Fibroblast of mammary gland (primary cell): ENCODE results near the gene TPRA1.
"Not testable (repeated sequence)": the region's sequence is repeated elsewhere in the genome, so short reads cannot be mapped to it uniquely, and the experiment has no call there.

ENCODE experiments used
- DNase-seq: peaks from one replicate; pipeline ENCODE4 v3.0.0-alpha.2; 2010; ENCODE audit warnings: low read depth
- H3K4me3 ChIP-seq: 2 replicates; pipeline ENCODE4 v1.5.1; 2011; ENCODE audit warnings: low read depth, mild to moderate bottlenecking, low read length, moderate library complexity; ENCODE audit not compliant: control insufficient read depth
- TF ChIP-seq, protein P1 (sequence below): conservative IDR thresholded peaks from 2 replicates; pipeline ENCODE4 v1.5.1; 2011; ENCODE audit warnings: low read depth, low read length, inconsistent platforms; ENCODE audit not compliant: control insufficient read depth, insufficient read depth

Gene TPRA1

DNA sequence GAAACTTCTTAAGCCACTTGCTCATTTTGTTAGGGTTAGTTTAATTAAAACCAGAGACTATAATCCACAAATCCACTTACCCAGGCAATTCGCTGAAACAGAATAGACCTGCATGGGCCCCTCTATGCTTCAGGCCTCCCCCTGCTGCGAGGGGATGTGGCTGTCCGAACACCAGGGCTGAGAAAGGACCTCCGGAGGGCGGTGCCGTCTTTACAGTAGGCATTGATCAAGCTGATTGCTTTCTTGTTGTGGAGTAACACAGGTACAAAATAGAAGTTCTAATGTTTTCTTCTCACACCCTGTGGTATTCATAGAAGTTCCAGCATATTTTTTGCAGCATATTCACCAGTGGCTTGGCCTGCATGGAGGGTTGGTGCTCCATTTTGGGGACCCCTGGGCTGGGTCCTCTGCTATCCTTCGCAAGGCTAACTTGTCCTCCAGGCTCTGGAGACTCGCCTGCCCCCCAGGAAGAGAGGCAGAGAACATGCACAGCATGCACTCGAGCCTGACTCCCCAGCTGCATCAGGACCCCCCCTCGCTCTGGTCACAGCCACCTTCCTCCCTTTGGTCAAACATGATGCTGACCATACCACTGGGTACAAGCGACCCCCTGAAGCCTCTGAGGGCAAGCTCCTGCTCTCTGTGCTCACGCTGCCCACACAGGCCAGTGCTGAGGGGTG is 55.3 kb downstream of the TPRA1 start:
- no peak overlapping the region for H3K4me3 ChIP-seq

DNA sequence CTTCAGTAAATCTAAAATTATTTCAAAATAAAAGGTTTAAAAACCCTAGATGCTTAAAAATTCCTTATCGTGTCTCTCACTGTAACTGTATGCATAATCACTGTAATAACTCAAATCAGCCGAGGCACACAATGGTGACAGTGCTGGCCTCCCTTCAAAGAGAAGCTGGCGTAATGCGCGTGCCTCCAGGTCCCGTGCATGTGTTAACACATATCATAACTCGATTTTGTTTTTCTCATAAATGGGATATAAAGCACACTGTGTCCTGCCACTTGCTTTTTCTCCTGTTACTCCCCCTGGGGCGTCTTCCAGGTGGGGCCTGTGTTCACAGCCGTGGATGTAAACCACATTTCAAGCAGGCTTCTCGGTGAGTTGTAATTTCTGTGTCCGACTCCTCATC is 56.0 kb downstream of the TPRA1 start:
- DNase-seq: no peak
- TF ChIP-seq, protein P1, sequence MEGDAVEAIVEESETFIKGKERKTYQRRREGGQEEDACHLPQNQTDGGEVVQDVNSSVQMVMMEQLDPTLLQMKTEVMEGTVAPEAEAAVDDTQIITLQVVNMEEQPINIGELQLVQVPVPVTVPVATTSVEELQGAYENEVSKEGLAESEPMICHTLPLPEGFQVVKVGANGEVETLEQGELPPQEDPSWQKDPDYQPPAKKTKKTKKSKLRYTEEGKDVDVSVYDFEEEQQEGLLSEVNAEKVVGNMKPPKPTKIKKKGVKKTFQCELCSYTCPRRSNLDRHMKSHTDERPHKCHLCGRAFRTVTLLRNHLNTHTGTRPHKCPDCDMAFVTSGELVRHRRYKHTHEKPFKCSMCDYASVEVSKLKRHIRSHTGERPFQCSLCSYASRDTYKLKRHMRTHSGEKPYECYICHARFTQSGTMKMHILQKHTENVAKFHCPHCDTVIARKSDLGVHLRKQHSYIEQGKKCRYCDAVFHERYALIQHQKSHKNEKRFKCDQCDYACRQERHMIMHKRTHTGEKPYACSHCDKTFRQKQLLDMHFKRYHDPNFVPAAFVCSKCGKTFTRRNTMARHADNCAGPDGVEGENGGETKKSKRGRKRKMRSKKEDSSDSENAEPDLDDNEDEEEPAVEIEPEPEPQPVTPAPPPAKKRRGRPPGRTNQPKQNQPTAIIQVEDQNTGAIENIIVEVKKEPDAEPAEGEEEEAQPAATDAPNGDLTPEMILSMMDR: no peak

More for the DNA sequence above, 55.3 kb downstream of the TPRA1 start:
- DNase-seq: no peak
- TF ChIP-seq, protein P1: no peak

DNA sequence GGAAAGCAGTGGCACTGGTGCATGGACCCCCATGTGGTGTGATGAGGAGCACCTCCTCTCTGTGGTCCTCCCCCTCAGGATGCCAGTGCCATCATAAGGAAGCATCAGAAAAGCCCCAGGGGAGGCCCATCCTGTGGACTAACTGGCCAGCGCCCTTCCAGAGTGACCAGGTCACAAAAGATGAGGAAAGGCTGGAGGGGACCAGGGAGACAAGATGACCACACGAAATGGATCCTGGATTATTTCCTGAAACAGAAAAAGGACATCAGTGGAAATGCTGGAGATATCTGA is 56.4 kb downstream of the TPRA1 start:
- TF ChIP-seq, protein P1: no peak
- DNase-seq: no peak
- no peak overlapping the region for H3K4me3 ChIP-seq

More for the DNA sequence above, 56.0 kb downstream of the TPRA1 start:
- no peak overlapping the region for H3K4me3 ChIP-seq

DNA sequence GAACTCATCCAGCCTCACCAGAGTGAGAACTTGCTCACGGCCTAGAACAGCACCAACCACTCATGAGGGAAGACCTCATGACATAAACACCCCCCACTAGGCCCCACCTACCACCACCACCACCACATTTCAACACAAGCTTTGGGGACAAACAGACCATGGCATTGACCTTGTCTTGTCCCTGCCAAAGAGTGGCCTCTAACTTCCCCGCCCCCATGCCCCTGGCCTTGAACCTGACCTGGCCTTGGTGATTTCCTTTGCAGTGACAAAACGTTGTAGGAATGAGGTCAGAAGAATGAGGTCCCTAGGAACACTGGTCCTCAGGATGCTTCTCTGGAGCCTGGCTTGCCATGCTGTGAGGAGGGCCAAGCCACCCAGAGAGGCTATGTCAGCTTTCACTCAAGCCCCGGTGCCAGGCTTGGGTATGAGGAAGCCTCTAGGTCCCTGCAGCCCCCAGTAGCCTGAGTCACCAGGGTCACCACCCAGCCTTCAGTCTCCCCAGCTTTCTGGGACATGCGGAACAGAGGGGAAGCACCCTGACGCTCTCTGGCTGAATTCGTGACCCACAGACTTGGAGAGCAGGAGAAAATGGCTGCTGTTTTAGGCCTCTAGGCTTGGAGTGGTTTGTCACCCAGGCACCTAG is 57.9 kb downstream of the TPRA1 start:
- TF ChIP-seq, protein P1: no peak
- DNase-seq: no peak
- H3K4me3 ChIP-seq: no peak overlapping the region

DNA sequence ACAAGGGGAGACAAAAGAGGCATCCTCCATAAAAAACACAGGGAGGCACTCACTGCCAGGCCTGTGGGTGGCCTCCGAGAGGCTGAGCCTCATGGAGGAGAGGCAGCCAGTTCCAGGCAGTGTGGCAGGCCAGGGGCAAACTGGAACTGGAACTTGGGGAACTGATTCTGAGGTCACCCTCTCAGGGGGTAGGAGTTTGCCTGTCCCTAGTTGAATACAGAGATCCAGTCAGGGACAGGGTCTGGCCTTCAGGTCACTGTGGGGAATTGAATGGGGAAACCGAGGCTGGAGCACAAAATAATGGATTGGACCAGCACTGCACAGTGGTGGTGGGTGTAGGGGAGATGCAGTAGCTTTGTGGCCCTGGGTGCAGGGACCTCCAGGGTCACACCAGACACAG is 58.7 kb downstream of the TPRA1 start:
- no peak overlapping the region for H3K4me3 ChIP-seq
- TF ChIP-seq, protein P1: no peak
- DNase-seq: no peak

DNA sequence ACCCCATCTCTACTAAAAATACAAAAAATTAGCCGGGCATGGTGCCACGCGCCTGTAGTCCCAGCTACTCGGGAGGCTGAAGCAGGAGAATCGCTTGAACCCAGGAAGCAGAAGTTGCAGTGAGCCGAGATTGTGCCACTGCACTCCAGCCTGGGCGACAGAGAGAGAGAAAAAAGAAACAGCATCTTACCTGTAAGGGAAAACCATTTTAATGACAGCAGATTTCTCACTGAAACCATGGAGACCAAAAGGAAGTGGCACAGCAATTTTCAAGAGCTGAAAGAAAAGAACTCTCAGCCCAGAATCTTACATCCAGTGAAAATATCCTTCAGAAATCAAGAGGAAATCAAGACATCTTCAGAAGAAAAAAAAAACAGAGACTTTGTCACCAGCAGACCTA is 59.7 kb downstream of the TPRA1 start:
- H3K4me3 ChIP-seq, DNase-seq: not testable (repeated sequence)

DNA sequence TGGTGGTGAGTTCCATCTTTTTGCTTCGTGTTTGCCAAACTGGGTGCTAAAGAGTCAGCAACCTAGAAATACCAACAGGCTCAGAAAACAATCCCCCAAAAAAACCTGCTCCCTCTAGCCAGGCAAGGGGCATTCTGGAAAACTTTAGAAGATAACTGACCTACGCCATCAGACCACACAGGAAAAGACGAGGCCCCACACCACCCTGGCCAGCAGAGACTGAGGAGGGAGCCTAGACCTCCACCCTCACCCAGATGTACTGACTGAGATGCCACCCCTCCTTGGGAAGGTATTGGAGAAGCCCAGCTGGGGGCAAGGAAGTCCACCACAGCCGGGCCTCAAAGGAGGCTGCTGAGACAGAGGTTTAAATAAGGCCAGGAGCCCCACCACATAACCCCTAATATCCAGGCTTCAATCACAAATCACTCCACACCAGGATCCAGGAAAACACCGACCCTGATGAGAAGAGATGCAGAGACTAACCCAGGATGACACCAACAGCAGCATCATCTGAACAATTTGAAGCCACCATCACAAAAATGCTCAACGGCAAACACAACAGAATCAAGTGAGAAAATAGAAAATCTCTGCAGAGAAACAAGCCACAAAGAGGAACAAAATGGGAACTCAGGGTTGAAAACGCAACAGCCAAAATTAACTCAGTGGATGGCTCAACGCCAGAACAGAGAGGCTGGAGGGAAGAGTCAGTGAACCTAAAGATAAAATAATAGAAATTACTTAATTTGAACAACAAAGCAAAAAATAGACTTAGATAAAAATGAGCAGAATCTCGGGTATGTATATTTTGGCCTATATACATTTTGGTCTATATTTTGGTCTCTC is 61.0 kb downstream of the TPRA1 start:
- TF ChIP-seq, protein P1: no peak
- no peak for DNase-seq
- H3K4me3 ChIP-seq: no peak overlapping the region
